ENCODE data around the gene TIAM1. TPM values are rescaled to one million over a fixed set of nuclear protein-coding genes. Genes with fewer than 3 reads are reported as not detected.

TIAM1 gene
- polyA plus RNA-seq, 5 donors: 45.8 to 54.2 (median 48.8) TPM

GRCh38 chr21:31332525-31332924, 11.5 kb downstream of the TIAM1 start:
- DNase-seq: no peak

DNA sequence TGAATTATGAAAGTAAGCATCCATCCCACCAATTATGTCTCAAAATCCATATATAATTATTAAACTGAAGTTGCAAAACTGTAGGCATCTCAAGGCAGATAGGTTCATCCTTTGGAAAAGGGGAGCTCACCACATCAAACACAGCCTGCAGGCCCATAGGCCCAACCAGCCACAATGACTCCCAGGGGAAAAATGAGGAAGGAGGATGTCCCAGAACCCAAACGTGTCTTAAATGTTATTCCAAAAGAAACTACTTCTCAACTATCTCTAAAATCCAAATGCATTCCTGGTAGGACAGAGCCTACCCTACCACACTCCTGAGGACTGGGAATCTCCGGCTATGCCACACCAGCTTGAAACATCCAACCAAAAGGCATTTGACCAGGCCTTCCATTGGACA, 12.8 kb downstream of the TIAM1 start:
- no peak for DNase-seq

- no peak for DNase-seq
These were observed 13.9 kb downstream of the TIAM1 start for GRCh38 chr21:31330144-31330483.

DNA sequence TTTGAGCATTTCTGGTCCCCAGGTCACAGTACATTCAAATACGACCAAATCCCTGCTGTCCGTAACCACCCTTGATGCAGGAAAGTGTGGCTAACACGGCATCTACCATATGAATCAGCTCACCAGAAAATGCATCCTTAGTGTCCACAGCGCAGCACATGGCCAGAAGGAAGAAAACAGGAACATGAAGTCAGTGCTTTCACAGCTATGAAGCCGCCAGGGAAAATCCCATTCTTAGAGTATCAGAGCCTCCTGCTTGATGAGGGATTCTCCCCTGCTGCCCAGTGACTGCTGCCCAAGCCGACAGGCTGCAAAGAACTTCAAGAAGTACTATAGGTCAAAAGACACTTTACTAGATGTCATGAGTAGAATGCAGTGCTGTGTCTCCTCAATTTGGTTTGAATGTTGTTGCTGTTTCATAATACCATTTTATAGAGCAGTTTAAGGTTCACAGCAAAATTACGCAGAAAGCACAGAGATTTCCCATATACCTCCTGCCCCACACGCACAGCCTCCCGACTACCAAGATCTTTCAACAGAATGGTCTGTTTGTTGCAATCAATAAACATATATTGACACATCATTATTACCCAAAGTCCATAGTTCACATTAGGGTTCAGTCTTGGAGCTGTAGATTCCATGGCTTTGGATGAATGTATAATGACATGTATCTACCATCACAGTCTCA, 14.5 kb downstream of the TIAM1 start:
- no peak for DNase-seq

DNA sequence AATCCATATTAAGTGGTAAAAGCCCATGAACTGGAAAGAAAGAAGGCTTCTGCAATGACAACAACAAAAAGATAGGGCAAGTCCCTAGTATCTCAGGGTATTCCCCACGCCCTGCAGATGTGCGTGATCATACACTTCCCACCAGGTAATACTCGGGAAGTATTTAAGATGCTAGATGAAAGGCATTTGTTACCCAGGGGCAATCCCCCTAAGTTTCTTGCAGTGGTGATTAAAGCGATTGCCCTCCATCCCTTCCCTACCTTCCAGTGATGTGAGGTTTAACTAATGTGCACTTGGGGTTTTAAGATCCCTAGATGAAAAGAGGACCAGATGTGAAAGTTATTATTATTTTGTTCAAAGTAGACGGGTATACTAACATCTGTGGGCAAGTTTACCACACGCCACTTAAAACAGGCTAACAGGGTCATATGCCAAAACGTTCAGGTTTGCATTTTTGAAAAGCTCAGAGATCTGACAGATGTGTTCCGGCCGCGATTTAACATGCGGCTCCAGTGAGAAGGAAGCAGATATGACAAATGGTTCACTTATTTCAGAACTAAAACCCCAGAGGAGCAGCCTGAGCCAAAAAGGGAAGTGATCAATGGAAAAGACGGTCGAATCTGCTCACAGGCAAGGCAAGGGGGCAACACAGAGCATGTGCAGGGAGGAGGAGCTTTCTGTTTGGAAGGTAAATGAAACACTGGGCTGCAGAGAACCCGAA, 17.4 kb downstream of the TIAM1 start:
- no peak for DNase-seq

GRCh38 chr21:31318971-31319370, 25.1 kb downstream of the TIAM1 start:
- DNase-seq: no peak

DNA sequence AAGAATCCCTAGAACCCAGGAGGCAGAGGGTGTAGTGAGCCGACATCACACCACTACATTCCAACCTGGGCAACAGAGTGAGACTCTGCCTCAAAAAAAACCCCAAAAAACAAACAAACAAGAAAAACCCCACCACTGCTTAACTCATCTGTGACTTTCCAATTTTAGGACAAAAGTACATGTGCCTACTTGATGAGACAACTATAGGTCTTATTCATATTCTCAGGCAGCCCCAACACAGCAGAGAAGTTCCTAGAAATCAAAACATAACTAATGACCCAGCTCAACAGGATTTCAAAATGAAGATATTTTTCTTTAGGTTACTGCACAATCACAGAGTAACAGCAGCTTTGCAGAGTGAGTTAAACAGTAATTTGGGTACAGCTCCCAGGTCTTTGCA, 26.4 kb downstream of the TIAM1 start:
- DNase-seq: no peak

DNA sequence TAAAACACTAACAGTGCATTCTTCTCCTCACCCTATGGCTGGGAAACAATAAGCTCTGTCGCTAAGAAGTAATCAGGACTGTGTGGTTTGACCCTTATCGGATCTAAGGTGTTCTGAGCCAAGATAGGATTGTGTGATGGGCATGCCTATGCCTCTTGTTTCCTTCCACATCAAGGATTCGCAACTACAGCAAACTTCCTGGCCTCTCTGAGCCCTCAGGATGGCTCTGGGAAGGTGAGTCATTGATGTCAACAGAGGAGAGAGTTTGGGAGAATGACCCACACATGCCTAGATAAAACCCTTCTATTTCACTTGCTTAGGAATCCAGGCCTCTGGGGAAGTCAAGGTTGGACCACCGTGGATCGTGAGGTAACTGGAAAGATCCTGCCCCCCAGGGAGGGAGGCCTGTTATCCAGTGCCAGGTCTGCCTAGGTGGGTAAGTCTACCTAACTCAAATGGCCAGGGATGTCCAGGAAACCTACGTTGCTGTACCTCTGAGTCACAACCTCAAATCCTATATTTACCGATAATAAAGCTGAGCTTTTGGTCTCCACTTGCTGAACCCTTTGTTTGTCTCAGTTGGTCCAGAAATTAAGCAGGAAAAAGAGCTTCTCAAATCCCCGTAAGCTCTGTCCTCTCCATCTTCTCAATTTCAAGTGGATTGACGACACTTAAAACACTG, 27.4 kb downstream of the TIAM1 start:
- DNase-seq: no peak

- no peak for DNase-seq
These were observed 28.0 kb downstream of the TIAM1 start for GRCh38 chr21:31316072-31316471.

DNA sequence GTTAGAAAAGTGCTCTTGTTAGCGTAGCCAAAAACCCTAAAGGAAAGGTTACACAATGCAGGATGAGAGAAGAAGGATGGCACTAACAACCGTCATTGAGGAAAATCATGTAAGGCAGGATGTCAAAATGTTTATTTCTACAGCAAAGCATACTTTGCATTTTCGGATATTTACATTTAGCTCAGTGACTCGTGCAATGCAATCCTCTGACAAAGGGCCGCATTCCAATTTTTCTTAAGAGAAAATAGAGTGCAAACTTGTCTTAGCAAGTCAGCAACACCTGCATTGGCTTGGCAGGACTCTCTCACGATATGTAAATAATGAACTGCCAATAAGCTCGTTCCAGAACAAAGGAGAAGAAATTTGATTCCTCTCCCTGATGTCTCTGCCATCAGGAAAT, 33.3 kb downstream of the TIAM1 start:
- DNase-seq: peak; percentile 38 to 50

- no peak for DNase-seq
These were observed 35.5 kb downstream of the TIAM1 start for GRCh38 chr21:31308584-31308983.

- DNase-seq: no peak
These were observed 38.2 kb downstream of the TIAM1 start for GRCh38 chr21:31305888-31306287.

- no peak for DNase-seq
These were observed 44.5 kb downstream of the TIAM1 start for GRCh38 chr21:31299291-31300147.

DNA sequence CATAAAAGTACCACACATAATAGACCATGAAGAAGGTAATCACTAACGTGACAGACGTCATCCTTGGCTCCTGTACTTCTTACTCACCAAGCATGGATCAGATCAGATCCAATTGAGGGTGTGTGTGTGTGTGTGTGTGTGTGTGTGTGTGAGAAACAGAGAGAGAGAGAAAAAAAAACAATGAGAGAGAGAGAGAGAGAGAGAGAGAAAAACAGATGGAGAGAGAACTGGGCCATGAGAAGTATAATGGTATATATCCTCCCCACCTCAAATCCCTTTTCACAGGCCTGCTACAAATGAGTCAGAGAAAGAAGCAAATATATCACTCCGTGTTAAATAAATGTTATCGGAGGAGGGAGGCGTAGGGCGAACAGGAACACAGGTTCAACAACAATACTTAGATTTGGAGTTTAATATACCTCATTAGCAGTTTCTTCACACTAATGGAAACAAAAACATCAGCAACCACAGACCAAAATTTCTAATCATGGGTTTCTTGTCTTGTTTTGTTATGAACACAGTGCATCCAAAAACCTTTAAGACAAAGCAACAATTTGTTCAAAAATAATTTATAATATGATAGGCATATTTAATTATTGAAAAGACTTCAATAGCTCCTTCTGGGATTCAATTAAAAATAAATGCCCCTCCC, 45.3 kb downstream of the TIAM1 start:
- DNase-seq: no peak

DNA sequence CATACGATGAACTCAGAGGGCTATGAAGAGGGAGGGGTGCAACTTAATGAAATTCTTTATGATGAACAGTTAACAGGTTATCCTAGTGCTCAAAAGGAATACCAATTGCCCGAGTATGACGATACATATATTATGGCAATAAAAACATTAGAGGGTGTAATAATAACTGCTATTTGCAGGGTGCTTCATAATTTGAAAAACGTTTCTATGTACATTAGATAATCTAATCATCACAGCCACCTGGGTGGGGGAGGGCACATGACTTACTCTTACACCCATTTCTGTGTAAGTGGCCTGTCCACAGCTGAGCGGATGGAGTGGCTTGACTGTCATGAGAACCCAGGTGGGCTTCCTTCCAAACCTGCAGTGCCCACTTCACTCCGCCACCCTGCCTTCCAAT, 46.3 kb downstream of the TIAM1 start:
- DNase-seq: no peak

- DNase-seq: no peak
These were observed 48.4 kb downstream of the TIAM1 start for GRCh38 chr21:31295676-31296075.

GRCh38 chr21:31294691-31295090, 49.4 kb downstream of the TIAM1 start:
- DNase-seq: no peak

- DNase-seq: no peak
These were observed 50.1 kb downstream of the TIAM1 start for GRCh38 chr21:31293986-31294385.

DNA sequence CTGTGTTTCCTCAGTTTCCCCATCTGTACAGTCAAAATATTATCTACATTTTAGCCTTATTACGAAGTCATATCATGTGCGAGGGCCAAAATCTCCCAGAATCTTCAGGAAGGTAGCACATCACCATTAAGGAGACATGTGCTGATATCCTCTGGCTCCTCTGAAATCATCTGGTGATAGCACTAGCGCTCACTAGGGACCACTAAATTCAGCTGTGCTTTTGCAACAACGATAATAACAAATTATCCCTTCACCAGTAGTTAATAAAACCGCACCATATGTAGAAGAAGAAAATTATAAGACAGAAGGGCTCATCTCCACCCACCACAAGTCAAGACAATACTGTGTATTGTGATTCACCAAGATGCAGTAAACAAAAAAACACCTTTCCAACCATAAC, 53.3 kb downstream of the TIAM1 start:
- DNase-seq: no peak

DNA sequence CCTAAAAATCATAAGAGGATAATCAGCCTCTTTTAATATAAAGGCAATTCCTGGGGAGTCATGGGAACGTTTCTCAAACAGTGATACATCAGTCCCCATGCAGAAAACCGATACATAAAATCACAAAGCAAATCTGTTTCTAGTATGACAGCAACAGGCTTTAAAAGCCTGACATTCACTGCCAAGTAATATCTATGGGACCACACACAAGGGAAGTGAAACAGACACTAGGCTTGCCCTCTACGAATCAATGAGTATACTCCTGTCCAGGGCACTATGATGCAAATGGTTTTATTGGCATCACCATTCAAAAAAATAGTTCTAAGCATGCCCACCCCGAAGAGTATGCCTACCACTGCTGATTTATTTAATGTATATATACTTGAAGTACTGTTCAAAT, 54.4 kb downstream of the TIAM1 start:
- no peak for DNase-seq

DNA sequence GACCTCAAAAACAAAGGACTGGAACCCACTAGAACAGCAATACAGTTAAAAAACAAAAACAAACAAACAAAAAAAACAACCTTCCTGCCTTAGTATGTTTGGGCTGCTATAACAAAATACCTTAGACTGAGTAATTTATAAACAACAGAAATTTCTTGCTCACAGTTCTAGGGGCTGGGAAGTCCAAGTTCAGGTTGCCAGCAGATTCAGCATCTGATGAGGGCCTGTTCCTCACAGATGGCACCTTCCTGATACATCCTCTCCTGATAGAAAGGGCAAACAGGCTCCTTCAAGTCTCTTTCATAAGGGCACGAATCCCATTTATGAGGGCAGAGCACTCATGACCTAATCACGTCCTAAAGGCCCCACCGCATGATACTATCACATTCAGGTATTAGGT, 55.9 kb downstream of the TIAM1 start:
- no peak for DNase-seq

DNA sequence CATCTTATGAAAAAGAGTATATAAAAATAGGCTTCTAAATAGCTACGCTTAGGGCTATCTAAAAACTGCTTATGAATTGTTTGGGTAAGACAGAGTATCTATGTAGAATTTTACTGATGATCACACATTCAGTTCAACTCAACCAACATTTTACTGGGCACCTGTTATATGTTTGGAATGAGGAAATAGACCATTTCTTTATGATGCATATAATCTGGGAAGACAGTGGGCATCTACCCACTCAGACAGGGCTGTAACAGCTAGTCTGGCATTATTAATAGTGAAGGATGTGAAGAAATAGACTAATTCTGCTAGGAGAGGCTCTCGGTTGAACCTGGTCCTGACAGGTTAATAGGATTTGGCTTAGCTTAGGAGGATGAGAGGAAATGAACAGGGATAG, 56.9 kb downstream of the TIAM1 start:
- no peak for DNase-seq

Data from right lung (tissue), 5 donors.